ENCODE results near the gene COA1.

- TF ChIP-seq GATA3 (IDR thresholded peaks at IDR 0.05; ENCODE audit: low read depth, low read length) (no peak), GATA2 (IDR thresholded peaks at IDR 0.05; ENCODE audit: low read depth, low read length) (no peak)
These were observed 105.2 kb downstream of the COA1 start for GRCh38 chr7:43624156-43624555.
